Activated CD4-positive, alpha-beta T cell treated with anti-CD3 and anti-CD28 coated beads, Interleukin-2, amount 10 ng/mL, durations not matched to agents 7 days and 5 days (primary cell): ENCODE results near the gene CSF3R. TPM values are rescaled to one million over a fixed set of nuclear protein-coding genes. Genes with fewer than 3 reads are reported as not detected.
"Not testable (repeated sequence)": the region's sequence is repeated elsewhere in the genome, so short reads cannot be mapped to it uniquely, and the experiment has no call there.

Source experiments
- CTCF ChIA-PET: fragments of 350-600 bp; sonication (Branson Sonifier 250); formaldehyde crosslinking; loops from one replicate; lab custom pipeline; 2021; ENCODE audit warnings: antibody characterized with exemption; lab: Charles Lee
- POLR2A ChIA-PET: fragments of 350-600 bp; sonication (Branson Sonifier 250); formaldehyde crosslinking; loops from one replicate; lab custom pipeline; 2021; ENCODE audit warnings: antibody characterized with exemption; lab: Charles Lee
- DNase-seq: peaks from one replicate; pipeline ENCODE4 v3.0.0-alpha.2; 2020
- H3K27ac Mint-ChIP-seq: one replicate; pipeline ENCODE4 v1.8.0; 2021; ENCODE audit warnings: mild to moderate bottlenecking, moderate library complexity, mixed read lengths
- H3K27me3 Mint-ChIP-seq: one replicate; pipeline ENCODE4 v1.8.0; 2021; ENCODE audit warnings: mixed read lengths
- H3K36me3 Mint-ChIP-seq: one replicate; pipeline ENCODE4 v1.8.0; 2021; ENCODE audit warnings: low read depth, mixed read lengths
- H3K4me1 Mint-ChIP-seq: one replicate; pipeline ENCODE4 v1.8.0; 2021; ENCODE audit warnings: mixed read lengths
- H3K4me3 Mint-ChIP-seq: one replicate; pipeline ENCODE4 v1.8.0; 2021; ENCODE audit warnings: mild to moderate bottlenecking, moderate library complexity, mixed read lengths
- H3K9me3 Mint-ChIP-seq: one replicate; pipeline ENCODE4 v1.8.0; 2021; ENCODE audit warnings: mixed read lengths
- total RNA-seq, 2 experiments: library from RNA; stranded (reverse); gene quantifications; one replicate each; pipeline ENCODE4 v1.2.3, GENCODE V29; 2021

The CSF3R gene
- total RNA-seq, 2 experiments from 2014 or later = 0.29 to 0.32 TPM

- ChIA-PET CTCF (no interaction called here), POLR2A (no interaction called here)
- Mint-ChIP-seq H3K27ac (no peak overlapping the region), H3K9me3 (no peaks in the 10 kb centered on the region), H3K4me3 (no peak overlapping the region), H3K27me3 (no peaks in the 10 kb centered on the region), H3K4me1 (peaks cover 8% of the 10 kb centered on the region), H3K36me3 (no peaks in the 10 kb centered on the region)
- no peak for DNase-seq
Measured at GRCh38 chr1:36520771-36521420, 38.2 kb upstream of the CSF3R start.

- POLR2A ChIA-PET = no interaction called here
- H3K9me3 Mint-ChIP-seq = no peaks in the 10 kb centered on the region
- no peak for DNase-seq
- no peak overlapping the region for H3K27ac Mint-ChIP-seq
- H3K4me1 Mint-ChIP-seq = peaks cover 8% of the 10 kb centered on the region
- H3K36me3 Mint-ChIP-seq = no peaks in the 10 kb centered on the region
- CTCF ChIA-PET = no interaction called here
- no peaks in the 10 kb centered on the region for H3K27me3 Mint-ChIP-seq
- no peak overlapping the region for H3K4me3 Mint-ChIP-seq
Measured at GRCh38 chr1:36520056-36520455, 37.3 kb upstream of the CSF3R start.

GRCh38 chr1:36517011-36517771 is 34.5 kb upstream of the CSF3R start:
- H3K4me3 Mint-ChIP-seq = no peak overlapping the region
- peaks cover 4% of the 10 kb centered on the region for H3K4me1 Mint-ChIP-seq
- POLR2A ChIA-PET = no interaction called here
- H3K27ac Mint-ChIP-seq = no peak overlapping the region
- H3K27me3 Mint-ChIP-seq = no peaks in the 10 kb centered on the region
- no peaks in the 10 kb centered on the region for H3K9me3 Mint-ChIP-seq
- CTCF ChIA-PET = interaction anchor here (0.6 to 3.1 kb wide), 9 partner anchors 8 to 778 kb away, joined by 3 to 13 read pairs (median 4); no protein-coding TSS in a partner anchor
- H3K36me3 Mint-ChIP-seq = no peaks in the 10 kb centered on the region
- no peak for DNase-seq

- CTCF ChIA-PET = interaction anchor here (0.6 to 3.1 kb wide), 12 partner anchors 9 to 778 kb away, joined by 3 to 13 read pairs (median 4); no protein-coding TSS in a partner anchor
- H3K27me3 Mint-ChIP-seq = no peaks in the 10 kb centered on the region
Measured at GRCh38 chr1:36516372-36517010, 33.8 kb upstream of the CSF3R start.

GRCh38 chr1:36515315-36516138 is 32.8 kb upstream of the CSF3R start:
- H3K4me3 Mint-ChIP-seq = no peak overlapping the region

More at GRCh38 chr1:36516372-36517010, 33.8 kb upstream of the CSF3R start:
- peak; percentile 45 for DNase-seq
- POLR2A ChIA-PET = no interaction called here
- H3K27ac Mint-ChIP-seq = no peak overlapping the region
- H3K4me3 Mint-ChIP-seq = no peak overlapping the region
- H3K36me3 Mint-ChIP-seq = no peaks in the 10 kb centered on the region
- peaks cover 4% of the 10 kb centered on the region for H3K4me1 Mint-ChIP-seq
- no peaks in the 10 kb centered on the region for H3K9me3 Mint-ChIP-seq

GRCh38 chr1:36514501-36514900 is 31.8 kb upstream of the CSF3R start:
- H3K36me3 Mint-ChIP-seq = no peaks in the 10 kb centered on the region
- no peak for DNase-seq
- H3K27me3 Mint-ChIP-seq = no peaks in the 10 kb centered on the region
- H3K9me3 Mint-ChIP-seq = no peaks in the 10 kb centered on the region
- ChIA-PET CTCF (interaction anchor here (0.6 to 3.1 kb wide), 2 partner anchors 8 to 148 kb away, joined by 3 to 13 read pairs; no protein-coding TSS in a partner anchor), POLR2A (no interaction called here)
- H3K4me3 Mint-ChIP-seq = no peak overlapping the region
- peaks cover 4% of the 10 kb centered on the region for H3K4me1 Mint-ChIP-seq
- no peak overlapping the region for H3K27ac Mint-ChIP-seq

More at GRCh38 chr1:36515315-36516138, 32.8 kb upstream of the CSF3R start:
- no peaks in the 10 kb centered on the region for H3K27me3 Mint-ChIP-seq
- CTCF ChIA-PET = interaction anchor here (0.7 to 3.1 kb wide), 9 partner anchors 9 to 429 kb away, joined by 3 to 13 read pairs (median 3); no protein-coding TSS in a partner anchor
- POLR2A ChIA-PET = no interaction called here
- H3K36me3 Mint-ChIP-seq = no peaks in the 10 kb centered on the region
- H3K27ac Mint-ChIP-seq = no peak overlapping the region
- no peaks in the 10 kb centered on the region for H3K9me3 Mint-ChIP-seq
- H3K4me1 Mint-ChIP-seq = peaks cover 4% of the 10 kb centered on the region
- DNase-seq = no peak

- peaks cover 4% of the 10 kb centered on the region for H3K4me1 Mint-ChIP-seq
- CTCF ChIA-PET = interaction anchor here (0.6 to 3.1 kb wide), 2 partner anchors 7 to 147 kb away, joined by 3 to 13 read pairs; no protein-coding TSS in a partner anchor
- no peak for DNase-seq
- H3K27me3 Mint-ChIP-seq = no peaks in the 10 kb centered on the region
- no peak overlapping the region for H3K4me3 Mint-ChIP-seq
- H3K27ac Mint-ChIP-seq = no peak overlapping the region
- POLR2A ChIA-PET = no interaction called here
- no peaks in the 10 kb centered on the region for H3K36me3 Mint-ChIP-seq
- no peaks in the 10 kb centered on the region for H3K9me3 Mint-ChIP-seq
Measured at GRCh38 chr1:36513676-36514473, 31.2 kb upstream of the CSF3R start.

GRCh38 chr1:36512842-36513241 is 30.1 kb upstream of the CSF3R start:
- Mint-ChIP-seq H3K27ac (no peak overlapping the region), H3K36me3 (no peaks in the 10 kb centered on the region), H3K4me3 (no peak overlapping the region), H3K9me3 (no peaks in the 10 kb centered on the region), H3K27me3 (no peaks in the 10 kb centered on the region), H3K4me1 (peaks cover 4% of the 10 kb centered on the region)
- CTCF ChIA-PET = no interaction called here
- POLR2A ChIA-PET = no interaction called here
- no peak for DNase-seq

GRCh38 chr1:36511804-36512798 is 29.4 kb upstream of the CSF3R start:
- H3K4me1 Mint-ChIP-seq = peaks cover 4% of the 10 kb centered on the region
- ChIA-PET CTCF (no interaction called here), POLR2A (no interaction called here)
- no peak for DNase-seq
- no peaks in the 10 kb centered on the region for H3K36me3 Mint-ChIP-seq
- H3K27me3 Mint-ChIP-seq = no peaks in the 10 kb centered on the region
- H3K4me3 Mint-ChIP-seq = no peak overlapping the region
- no peak overlapping the region for H3K27ac Mint-ChIP-seq
- H3K9me3 Mint-ChIP-seq = no peaks in the 10 kb centered on the region

- CTCF ChIA-PET = interaction anchor here (0.6 kb wide), 1 partner anchor 1354 kb away, joined by 4 read pairs; no protein-coding TSS in a partner anchor
- H3K4me1 Mint-ChIP-seq, H3K4me3 Mint-ChIP-seq, DNase-seq, POLR2A ChIA-PET, H3K36me3 Mint-ChIP-seq, H3K9me3 Mint-ChIP-seq, H3K27ac Mint-ChIP-seq, H3K27me3 Mint-ChIP-seq: not testable (repeated sequence)
Measured at GRCh38 chr1:36511220-36511619, 28.5 kb upstream of the CSF3R start.

- Mint-ChIP-seq H3K27ac (no peak overlapping the region), H3K4me1 (peaks cover 4% of the 10 kb centered on the region), H3K4me3 (no peak overlapping the region), H3K27me3 (peaks cover 7% of the 10 kb centered on the region), H3K36me3 (no peaks in the 10 kb centered on the region), H3K9me3 (no peaks in the 10 kb centered on the region)
- no peak for DNase-seq
- POLR2A ChIA-PET = no interaction called here
- CTCF ChIA-PET = no interaction called here
Measured at GRCh38 chr1:36510418-36510817, 27.7 kb upstream of the CSF3R start.
